ENCODE data around the gene UGCG. TPM values are rescaled to one million over a fixed set of nuclear protein-coding genes. Genes with fewer than 3 reads are reported as not detected.

UGCG gene
- total RNA-seq, 1 experiment from 2014 or later: 32.6 TPM

- intact Hi-C loops (cut with micrococcal nuclease): loop anchor here (10.0 kb wide), 1 partner anchor 95 kb away; no protein-coding TSS in a partner anchor
- ChIA-PET POLR2A (no interaction called here), RAD21 (ENCODE audit: low non-redundant PET in 1 of 2, low total read pairs in 2 of 2, uncharacterized antibody in 2 of 2, unreplicated experiment in 2 of 2) (no interaction called here), CTCF (no interaction called here)
- Histone ChIP-seq H3K27ac (ENCODE audit: low read depth, low read length) (no peak overlapping the region), H3K9ac (ENCODE audit: low read length) (no peak overlapping the region), H3K79me2 (ENCODE audit: insufficient read depth, low read length) (no peaks in the 10 kb centered on the region), H4K20me1 (ENCODE audit: insufficient read depth) (no peaks in the 10 kb centered on the region), H3K4me3 (replicated peaks in 1 of 2; ENCODE audit: low read depth in 1 of 2, low read length in 2 of 2) (no peak overlapping the region), H3K9me3 (ENCODE audit: control insufficient read depth in 1 of 2, insufficient read depth in 1 of 2, low read depth in 1 of 2, low read length in 2 of 2) (no peaks in the 10 kb centered on the region), H3K9me2 (ENCODE audit: insufficient read depth) (no peaks in the 10 kb centered on the region), H3K36me3 (ENCODE audit: control insufficient read depth in 1 of 2, insufficient read depth in 2 of 2, low read length in 2 of 2) (no peaks in the 10 kb centered on the region), H3K4me1 (ENCODE audit: control insufficient read depth in 1 of 2, insufficient read depth in 2 of 2, low read length in 2 of 2) (peaks cover 10 to 34% of the 10 kb centered on the region in 2 experiments), H2AFZ (ENCODE audit: low read depth, low read length, poor library complexity, severe bottlenecking) (no peak overlapping the region), H3K27me3 (ENCODE audit: insufficient read depth, low read length) (no peaks in the 10 kb centered on the region), H3K4me2 (ENCODE audit: low read length) (no peak overlapping the region)
- TF ChIP-seq POLR2AphosphoS5 (IDR thresholded peaks at IDR 0.05; ENCODE audit: low read depth, low read length): no peak
- no peak for TF ChIP-seq REST (IDR thresholded peaks at IDR 0.05; ENCODE audit: low read depth)
- no peak for TF ChIP-seq YY1 (IDR thresholded peaks at IDR 0.05; ENCODE audit: extremely low read depth, insufficient replicate concordance, low read depth, low read length)
- no peak for TF ChIP-seq MAX (IDR thresholded peaks at IDR 0.05)
- no peak for TF ChIP-seq CTCF (IDR thresholded peaks at IDR 0.05 in 2 of 3, conservative IDR thresholded peaks at IDR 0.05 in 1 of 3; ENCODE audit: borderline replicate concordance in 1 of 3, insufficient read depth in 1 of 3, low read depth in 2 of 3, low read length in 2 of 3)
- no peak for TF ChIP-seq JUND (IDR thresholded peaks at IDR 0.05)
- no peak for TF ChIP-seq POLR2A (IDR thresholded peaks at IDR 0.05; ENCODE audit: borderline replicate concordance, extremely low read depth, insufficient read depth, insufficient read length)
- TF ChIP-seq ZFX (IDR thresholded peaks at IDR 0.05): no peak
- no peak for TF ChIP-seq EGR1 (IDR thresholded peaks at IDR 0.05; ENCODE audit: low read depth)
- no peak for TF ChIP-seq RAD21 (IDR thresholded peaks at IDR 0.05; ENCODE audit: low read depth)
- TF ChIP-seq CBX3 (IDR thresholded peaks at IDR 0.05; ENCODE audit: low read depth): no peak
- TF ChIP-seq FOSL1 (IDR thresholded peaks at IDR 0.05; ENCODE audit: low read depth): no peak
- TF ChIP-seq ATF3 (IDR thresholded peaks at IDR 0.05): no peak
- TF ChIP-seq ZNF274 (IDR thresholded peaks at IDR 0.05; ENCODE audit: low read depth, low read length): no peak
- no peak for TF ChIP-seq EZH2 (IDR thresholded peaks at IDR 0.05)
- no peak for TF ChIP-seq EZH2phosphoT487 (IDR thresholded peaks at IDR 0.05; ENCODE audit: borderline replicate concordance)
- TF ChIP-seq SRF (IDR thresholded peaks at IDR 0.05; ENCODE audit: low read depth): no peak
- no peak for TF ChIP-seq ZBTB33 (IDR thresholded peaks at IDR 0.05; ENCODE audit: extremely low read depth, insufficient replicate concordance, low read length)
- no peak for TF ChIP-seq SP1 (IDR thresholded peaks at IDR 0.05; ENCODE audit: low read depth)
- TF ChIP-seq CEBPB (IDR thresholded peaks at IDR 0.05; ENCODE audit: low read depth): no peak
- BruUV-seq (replicated peaks): no TSS peak
- DNase-seq (ENCODE audit: low read depth, low spot score): no peak
- ATAC-seq: no peak
Measured at GRCh38 chr9:111969622-111970021, 73.0 kb downstream of the UGCG start.
